Measurements from ENCODE around the gene AQP2. TPM values are rescaled to one million over a fixed set of nuclear protein-coding genes. Genes with fewer than 3 reads are reported as not detected.

Gene AQP2
- polyA plus RNA-seq, 1 of the 3 experiments (the other 2 are of a cell fraction) = not detected

- no peak overlapping the region for H3K9ac ChIP-seq
- H3F3A ChIP-seq (replicated peaks; ENCODE audit: insufficient read depth) = no peaks in the 10 kb centered on the region
- DNase-seq = no peak
- H3K27ac ChIP-seq (ENCODE audit: low read depth in 2 of 2, low read length in 1 of 2) = no peak overlapping the region
- H3K9me2 ChIP-seq = no peaks in the 10 kb centered on the region
- H3K27me3 ChIP-seq (ENCODE audit: insufficient read depth) = no peaks in the 10 kb centered on the region
- no peak overlapping the region for H3K4me3 ChIP-seq (ENCODE audit: low read depth in 2 of 2, low read length in 1 of 2)
- no peak overlapping the region for H3K4me2 ChIP-seq
- H3K79me2 ChIP-seq (ENCODE audit: insufficient read depth) = no peaks in the 10 kb centered on the region
- no peaks in the 10 kb centered on the region for H4K20me1 ChIP-seq (ENCODE audit: insufficient read depth)
- H3K9me3 ChIP-seq = no peaks in the 10 kb centered on the region
- WGBS (ENCODE audit: low lambda C conversion rate) = 93% methylated on average over 11 of the region's 12 CpGs
- POLR2A ChIA-PET = interaction anchor here (1.1 kb wide), 1 partner anchor 48 kb away, joined by 3 read pairs; no protein-coding TSS in a partner anchor
- TF ChIP-seq GATA2 (CRISPR knock-in tag; IDR thresholded peaks at IDR 0.05) = no peak
- TF ChIP-seq CTCF (IDR thresholded peaks at IDR 0.05) = no peak
- TF ChIP-seq MEF2A (IDR thresholded peaks at IDR 0.05; ENCODE audit: borderline replicate concordance, low read depth) = no peak
- no peak for TF ChIP-seq NFIC (IDR thresholded peaks at IDR 0.05; ENCODE audit: borderline replicate concordance)
- no peak for TF ChIP-seq PBX3 (IDR thresholded peaks at IDR 0.05)
- TF ChIP-seq NRF1 (IDR thresholded peaks at IDR 0.05; ENCODE audit: low read depth, low read length) = no peak
- TF ChIP-seq JUND (IDR thresholded peaks at IDR 0.05) = no peak
- H3K4me1 ChIP-seq (ENCODE audit: control insufficient read depth in 1 of 2, insufficient read depth in 2 of 2, low read depth in 1 of 2, low read length in 1 of 2) = peaks cover 4 to 7% of the 10 kb centered on the region in 2 experiments; a peak in 1 of 4 replicates
- H2AFZ ChIP-seq (ENCODE audit: low read depth) = no peak overlapping the region
- no peaks in the 10 kb centered on the region for H3K36me3 ChIP-seq (replicated peaks in 1 of 2; ENCODE audit: control insufficient read depth in 1 of 2, insufficient read depth in 2 of 2, low read length in 1 of 2)
- CTCF ChIA-PET = interaction anchor here (0.9 to 1.6 kb wide), 5 partner anchors 12 to 50 kb away, joined by 3 to 6 read pairs (median 4); no protein-coding TSS in a partner anchor
Measured at GRCh38 chr12:49917166-49917787, 33.3 kb upstream of the AQP2 start.

DNA sequence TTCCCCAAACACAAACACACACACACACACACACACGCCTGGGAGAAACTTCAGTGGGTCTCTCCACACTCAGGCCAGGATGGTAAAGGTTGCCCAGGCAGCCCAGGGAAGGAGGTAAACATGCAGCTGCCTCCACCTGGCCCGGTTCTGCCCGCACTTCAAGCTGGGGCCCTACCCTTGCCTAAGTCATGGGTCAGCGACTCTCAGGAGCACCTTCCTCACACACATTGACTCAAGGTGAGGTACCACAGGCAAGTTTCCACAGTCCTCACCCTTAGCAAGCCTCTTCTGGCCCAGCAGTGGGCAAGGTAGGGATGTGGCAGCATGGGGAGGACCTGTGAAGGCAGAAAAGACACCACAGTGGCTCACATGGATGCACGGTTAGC is 32.8 kb upstream of the AQP2 start:
- Histone ChIP-seq H3K4me2 (no peak overlapping the region), H3K9me2 (no peaks in the 10 kb centered on the region), H3K4me1 (ENCODE audit: control insufficient read depth in 1 of 2, insufficient read depth in 2 of 2, low read depth in 1 of 2, low read length in 1 of 2) (peaks cover 4 to 7% of the 10 kb centered on the region in 2 experiments; a peak in 1 of 4 replicates), H3K9ac (no peak overlapping the region), H2AFZ (ENCODE audit: low read depth) (no peak overlapping the region), H3K4me3 (ENCODE audit: low read depth in 2 of 2, low read length in 1 of 2) (no peak overlapping the region), H3K27ac (ENCODE audit: low read depth in 2 of 2, low read length in 1 of 2) (no peak overlapping the region), H3F3A (replicated peaks; ENCODE audit: insufficient read depth) (no peaks in the 10 kb centered on the region), H3K9me3 (no peaks in the 10 kb centered on the region), H3K36me3 (replicated peaks in 1 of 2; ENCODE audit: control insufficient read depth in 1 of 2, insufficient read depth in 2 of 2, low read length in 1 of 2) (no peaks in the 10 kb centered on the region), H3K27me3 (ENCODE audit: insufficient read depth) (no peaks in the 10 kb centered on the region), H3K79me2 (ENCODE audit: insufficient read depth) (no peaks in the 10 kb centered on the region), H4K20me1 (ENCODE audit: insufficient read depth) (no peaks in the 10 kb centered on the region)
- POLR2A ChIA-PET = interaction anchor here (1.1 kb wide), 1 partner anchor 49 kb away, joined by 3 read pairs; no protein-coding TSS in a partner anchor
- DNase-seq = no peak
- WGBS (ENCODE audit: low lambda C conversion rate) = 82% methylated on average over 3 of the region's 5 CpGs
- CTCF ChIA-PET = interaction anchor here (0.8 to 1.5 kb wide), 4 partner anchors 25 to 215 kb away, joined by 3 to 6 read pairs (median 4); no protein-coding TSS in a partner anchor
- no peak for TF ChIP-seq USF2 (IDR thresholded peaks at IDR 0.05; ENCODE audit: borderline replicate concordance, low read depth, low read length)
- TF ChIP-seq RFX5 (IDR thresholded peaks at IDR 0.05; ENCODE audit: low read length) = no peak
- no peak for TF ChIP-seq SMC3 (IDR thresholded peaks at IDR 0.05; ENCODE audit: low read depth, low read length)
- no peak for TF ChIP-seq GATA2 (CRISPR knock-in tag; IDR thresholded peaks at IDR 0.05)
- no peak for TF ChIP-seq RXRA (IDR thresholded peaks at IDR 0.05; ENCODE audit: borderline replicate concordance, low read depth)
- no peak for TF ChIP-seq YY1 (IDR thresholded peaks at IDR 0.05; ENCODE audit: low read depth)
- no peak for TF ChIP-seq ELF1 (IDR thresholded peaks at IDR 0.05)
- TF ChIP-seq FOXJ3 (CRISPR knock-in tag; IDR thresholded peaks at IDR 0.05) = no peak
- TF ChIP-seq, protein P1, sequence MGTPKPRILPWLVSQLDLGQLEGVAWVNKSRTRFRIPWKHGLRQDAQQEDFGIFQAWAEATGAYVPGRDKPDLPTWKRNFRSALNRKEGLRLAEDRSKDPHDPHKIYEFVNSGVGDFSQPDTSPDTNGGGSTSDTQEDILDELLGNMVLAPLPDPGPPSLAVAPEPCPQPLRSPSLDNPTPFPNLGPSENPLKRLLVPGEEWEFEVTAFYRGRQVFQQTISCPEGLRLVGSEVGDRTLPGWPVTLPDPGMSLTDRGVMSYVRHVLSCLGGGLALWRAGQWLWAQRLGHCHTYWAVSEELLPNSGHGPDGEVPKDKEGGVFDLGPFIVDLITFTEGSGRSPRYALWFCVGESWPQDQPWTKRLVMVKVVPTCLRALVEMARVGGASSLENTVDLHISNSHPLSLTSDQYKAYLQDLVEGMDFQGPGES (IDR thresholded peaks at IDR 0.05; ENCODE audit: low read depth, low read length) = no peak
- no peak for TF ChIP-seq EP300 (IDR thresholded peaks at IDR 0.05; ENCODE audit: borderline replicate concordance in 1 of 2, low read depth in 1 of 2, low read length in 1 of 2)
- TF ChIP-seq MXI1 (IDR thresholded peaks at IDR 0.05; ENCODE audit: low read depth, low read length) = no peak
- no peak for TF ChIP-seq NFIC (IDR thresholded peaks at IDR 0.05; ENCODE audit: borderline replicate concordance)
- TF ChIP-seq, protein P2, sequence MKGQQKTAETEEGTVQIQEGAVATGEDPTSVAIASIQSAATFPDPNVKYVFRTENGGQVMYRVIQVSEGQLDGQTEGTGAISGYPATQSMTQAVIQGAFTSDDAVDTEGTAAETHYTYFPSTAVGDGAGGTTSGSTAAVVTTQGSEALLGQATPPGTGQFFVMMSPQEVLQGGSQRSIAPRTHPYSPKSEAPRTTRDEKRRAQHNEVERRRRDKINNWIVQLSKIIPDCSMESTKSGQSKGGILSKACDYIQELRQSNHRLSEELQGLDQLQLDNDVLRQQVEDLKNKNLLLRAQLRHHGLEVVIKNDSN (IDR thresholded peaks at IDR 0.05; ENCODE audit: borderline replicate concordance, low read depth) = no peak
- no peak for TF ChIP-seq POLR2AphosphoS5 (IDR thresholded peaks at IDR 0.05; ENCODE audit: low read depth, low read length)
- TF ChIP-seq FOXM1 (IDR thresholded peaks at IDR 0.05; ENCODE audit: low read depth) = no peak
- TF ChIP-seq SIN3A (IDR thresholded peaks at IDR 0.05; ENCODE audit: borderline replicate concordance, low read depth, low read length) = no peak
- no peak for TF ChIP-seq FOSL2 (IDR thresholded peaks at IDR 0.05; ENCODE audit: borderline replicate concordance, low read depth)

Data from SK-N-SH (cell line).